8988T (cell line): ENCODE results near the gene MAP3K10.

ENCODE experiments used
- DNase-seq: peaks from one replicate; pipeline ENCODE4 v3.0.0; 2011

MAP3K10 gene

GRCh38 chr19:40175820-40176219 is 15.4 kb upstream of the MAP3K10 start:
- no peak for DNase-seq

GRCh38 chr19:40177286-40178070 is 13.7 kb upstream of the MAP3K10 start:
- DNase-seq, result no peak

GRCh38 chr19:40178756-40179155 is 12.5 kb upstream of the MAP3K10 start:
- no peak for DNase-seq

GRCh38 chr19:40184273-40184672 is 7.0 kb upstream of the MAP3K10 start:
- no peak for DNase-seq

- no peak for DNase-seq
Measured at GRCh38 chr19:40191836-40192646, 815 bp downstream of the MAP3K10 start.

GRCh38 chr19:40192758-40193586 is 1.7 kb downstream of the MAP3K10 start:
- DNase-seq, result no peak

- DNase-seq, result no peak
Measured at GRCh38 chr19:40193587-40193849, 2.3 kb downstream of the MAP3K10 start.

- DNase-seq, result no peak
Measured at GRCh38 chr19:40198272-40198990, 7.2 kb downstream of the MAP3K10 start.

GRCh38 chr19:40200341-40201099 is 9.3 kb downstream of the MAP3K10 start:
- DNase-seq, result no peak

- DNase-seq, result no peak
Measured at GRCh38 chr19:40204381-40204780, 13.2 kb downstream of the MAP3K10 start.

- DNase-seq, result no peak
Measured at GRCh38 chr19:40205760-40206159, 14.5 kb downstream of the MAP3K10 start.

GRCh38 chr19:40208602-40209001 is 17.4 kb downstream of the MAP3K10 start:
- no peak for DNase-seq

GRCh38 chr19:40210889-40211288 is 19.7 kb downstream of the MAP3K10 start:
- DNase-seq, result no peak

- DNase-seq, result no peak
Measured at GRCh38 chr19:40213251-40213829, 22.1 kb downstream of the MAP3K10 start.

GRCh38 chr19:40213882-40214570 is 22.8 kb downstream of the MAP3K10 start:
- DNase-seq, result no peak

- no peak for DNase-seq
Measured at GRCh38 chr19:40214936-40215335, 23.7 kb downstream of the MAP3K10 start.

GRCh38 chr19:40216013-40216776 is 25.0 kb downstream of the MAP3K10 start:
- no peak for DNase-seq

- DNase-seq, result no peak
Measured at GRCh38 chr19:40216777-40217026, 25.5 kb downstream of the MAP3K10 start.

- DNase-seq, result no peak
Measured at GRCh38 chr19:40217027-40217810, 26.0 kb downstream of the MAP3K10 start.
